Lower leg skin (tissue), 4 donors: ENCODE data around the gene YPEL5. TPM values are rescaled to one million over a fixed set of nuclear protein-coding genes. Genes with fewer than 3 reads are reported as not detected.

Experiments
- DNase-seq, 2 donors: peaks; one replicate each; pipeline ENCODE4 v3.0.0-alpha.2; 2019; ENCODE audit warnings: low spot score in 2 of 2
- H3K4me3 ChIP-seq: fragments of 200-600 bp; sonication (generic); 2 replicates; pipeline ENCODE4 v1.5.1; 2017; ENCODE audit warnings: mild to moderate bottlenecking, low read depth; ENCODE audit not compliant: poor library complexity, severe bottlenecking
- POLR2A ChIP-seq, 2 donors: fragments of 450-650 bp; IDR thresholded peaks; one replicate each; pipeline ENCODE4 v1.6.1; 2016 to 2017; ENCODE audit warnings: antibody characterized with exemption in 2 of 2, mild to moderate bottlenecking in 1 of 2, moderate library complexity in 1 of 2
- WGBS, 2 donors: methylation state at CpG; one replicate each; pipeline ENCODE4 v1.1.5; 2018; 5-methylcytosine and 5-hydroxymethylcytosine counted together
- intact Hi-C: fragments of 100-400 bp; cut with DNase I; formaldehyde crosslinking; loops from one replicate; pipeline ENCODE4 v1.15.0; 2023; ENCODE audit warnings: low total_unique reads
- total RNA-seq, 4 donors: library from RNA; depleted of rRNA; stranded (reverse); fragments of >200 nt; gene quantifications; one replicate each; pipeline ENCODE4 v1.1.0, GENCODE V29; 2016
- TF ChIP-seq, protein P1 (sequence below), 3 donors: fragments of 450-650 bp; IDR thresholded peaks; one replicate each; pipeline ENCODE4 v1.5.1; 2016; ENCODE audit warnings: antibody characterized with exemption in 3 of 3, mild to moderate bottlenecking in 3 of 3, moderate library complexity in 2 of 3

The YPEL5 gene
- total RNA-seq, 4 donors from 2014 or later = 75.3 to 108 (median 84.3) TPM

DNA sequence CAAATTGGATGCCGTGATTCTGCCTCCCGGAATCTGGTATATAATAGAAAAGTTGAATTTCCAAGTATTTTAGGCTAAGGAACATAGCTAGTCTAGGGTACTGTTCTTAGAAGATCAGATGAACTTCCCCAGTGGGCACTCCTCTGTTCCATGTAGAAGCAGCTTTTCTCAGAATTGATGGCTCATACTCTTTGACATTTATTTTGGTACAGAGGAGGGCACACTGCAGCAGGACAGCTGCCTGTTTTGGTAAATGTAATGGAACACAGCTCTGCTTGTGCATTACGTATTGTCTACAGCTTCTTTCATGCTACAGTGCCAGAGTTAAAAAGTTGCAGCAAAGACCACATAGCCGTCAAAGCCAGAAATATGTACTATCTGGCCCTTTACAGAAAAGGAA, 10.8 kb downstream of the YPEL5 start:
- no peak for DNase-seq
- WGBS, 2 donors = 79 to 82% methylated on average over 4 of the region's 4 CpGs
- TF ChIP-seq, protein P1, sequence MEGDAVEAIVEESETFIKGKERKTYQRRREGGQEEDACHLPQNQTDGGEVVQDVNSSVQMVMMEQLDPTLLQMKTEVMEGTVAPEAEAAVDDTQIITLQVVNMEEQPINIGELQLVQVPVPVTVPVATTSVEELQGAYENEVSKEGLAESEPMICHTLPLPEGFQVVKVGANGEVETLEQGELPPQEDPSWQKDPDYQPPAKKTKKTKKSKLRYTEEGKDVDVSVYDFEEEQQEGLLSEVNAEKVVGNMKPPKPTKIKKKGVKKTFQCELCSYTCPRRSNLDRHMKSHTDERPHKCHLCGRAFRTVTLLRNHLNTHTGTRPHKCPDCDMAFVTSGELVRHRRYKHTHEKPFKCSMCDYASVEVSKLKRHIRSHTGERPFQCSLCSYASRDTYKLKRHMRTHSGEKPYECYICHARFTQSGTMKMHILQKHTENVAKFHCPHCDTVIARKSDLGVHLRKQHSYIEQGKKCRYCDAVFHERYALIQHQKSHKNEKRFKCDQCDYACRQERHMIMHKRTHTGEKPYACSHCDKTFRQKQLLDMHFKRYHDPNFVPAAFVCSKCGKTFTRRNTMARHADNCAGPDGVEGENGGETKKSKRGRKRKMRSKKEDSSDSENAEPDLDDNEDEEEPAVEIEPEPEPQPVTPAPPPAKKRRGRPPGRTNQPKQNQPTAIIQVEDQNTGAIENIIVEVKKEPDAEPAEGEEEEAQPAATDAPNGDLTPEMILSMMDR (IDR thresholded peaks at IDR 0.05) = no peak
- no peak overlapping the region for H3K4me3 ChIP-seq
- intact Hi-C loops = no loop called here

DNA sequence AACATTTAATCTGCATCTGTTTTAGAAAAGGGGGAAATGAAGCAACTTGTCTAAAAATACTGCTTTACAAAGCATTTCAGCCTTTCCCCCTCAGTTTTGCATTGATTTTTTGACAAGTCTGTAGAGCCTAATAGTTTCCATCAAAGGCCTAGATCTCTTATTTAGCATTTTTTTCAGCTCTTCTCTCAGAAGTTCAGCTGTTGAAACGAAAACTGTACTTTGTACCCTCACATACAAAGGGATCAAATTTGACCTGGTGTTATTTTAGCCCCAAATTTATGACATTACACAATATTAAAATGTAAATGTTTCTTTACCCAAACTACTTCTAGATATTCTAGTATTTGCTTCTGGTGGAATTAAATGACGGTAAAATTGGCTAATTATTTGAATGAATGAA, 13.0 kb downstream of the YPEL5 start:
- intact Hi-C loops = no loop called here
- TF ChIP-seq, protein P1 (IDR thresholded peaks at IDR 0.05) = no peak
- TF ChIP-seq POLR2A (IDR thresholded peaks at IDR 0.05) = no peak
- no peak overlapping the region for H3K4me3 ChIP-seq
- no peak for DNase-seq
- 86 to 90% methylated on average over 2 of the region's 2 CpGs for WGBS, 2 donors

DNA sequence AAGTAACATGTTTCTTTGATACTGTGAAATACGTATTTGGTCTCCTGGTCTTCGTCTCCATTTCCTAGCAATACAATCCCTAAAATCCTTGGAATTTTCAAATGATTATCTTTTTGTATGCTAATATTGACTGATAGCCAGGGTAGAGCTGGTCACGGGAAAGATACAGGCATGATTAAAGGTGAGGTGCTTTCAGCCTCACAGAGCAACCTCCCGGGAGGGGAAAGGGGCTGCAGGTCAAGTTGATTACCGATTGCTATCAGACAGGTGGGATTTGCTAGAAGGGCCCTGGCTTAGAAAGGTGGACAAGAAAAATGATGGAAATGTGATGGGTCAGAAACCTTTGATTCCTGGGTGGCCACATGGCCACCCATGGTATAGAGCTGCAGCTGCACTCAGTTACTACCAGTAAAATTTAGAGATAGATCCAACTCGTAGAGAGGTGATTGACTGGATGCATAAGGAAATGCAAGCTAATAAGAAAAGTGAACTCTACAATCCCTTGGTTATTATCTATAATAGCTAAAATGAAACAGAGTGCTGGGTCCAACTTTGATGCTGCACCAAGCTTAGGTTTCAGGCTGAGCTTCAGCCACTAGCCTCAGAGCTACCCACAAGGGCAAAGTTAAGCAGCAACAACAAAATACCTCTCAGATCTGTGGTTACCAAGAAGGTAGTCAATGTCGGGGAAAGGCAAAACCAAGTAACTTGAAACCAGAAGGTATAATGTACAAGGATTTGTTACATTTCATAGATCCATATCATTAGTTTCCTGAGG, 15.3 kb downstream of the YPEL5 start:
- no peak for DNase-seq
- no peak overlapping the region for H3K4me3 ChIP-seq
- TF ChIP-seq POLR2A (IDR thresholded peaks at IDR 0.05) = no peak
- TF ChIP-seq, protein P1 (IDR thresholded peaks at IDR 0.05) = no peak
- 88 to 89% methylated on average over 7 of the region's 7 CpGs for WGBS, 2 donors
- intact Hi-C loops = no loop called here

DNA sequence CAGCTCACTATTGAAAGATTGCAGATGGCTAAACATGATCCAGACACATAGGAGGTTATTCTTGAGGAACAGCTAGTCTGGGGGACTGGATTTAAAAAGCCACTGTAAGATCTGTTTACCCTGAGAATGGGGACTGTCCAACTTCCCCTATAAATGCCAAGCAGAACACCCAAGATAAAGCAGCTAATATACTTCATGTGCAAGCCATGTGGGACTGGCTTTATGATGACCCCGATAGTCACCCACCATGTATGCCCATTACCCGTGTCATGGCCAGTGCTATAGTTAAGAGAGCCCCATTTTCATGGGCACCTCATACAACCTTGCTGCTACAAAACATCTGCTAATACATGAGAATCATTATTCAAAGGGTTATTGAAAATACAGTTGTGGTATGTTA, 16.0 kb downstream of the YPEL5 start:
- intact Hi-C loops = no loop called here
- no peak overlapping the region for H3K4me3 ChIP-seq
- no peak for DNase-seq
- TF ChIP-seq, protein P1 (IDR thresholded peaks at IDR 0.05) = no peak
- WGBS, 2 donors = 85 to 92% methylated on average over 2 of the region's 2 CpGs

DNA sequence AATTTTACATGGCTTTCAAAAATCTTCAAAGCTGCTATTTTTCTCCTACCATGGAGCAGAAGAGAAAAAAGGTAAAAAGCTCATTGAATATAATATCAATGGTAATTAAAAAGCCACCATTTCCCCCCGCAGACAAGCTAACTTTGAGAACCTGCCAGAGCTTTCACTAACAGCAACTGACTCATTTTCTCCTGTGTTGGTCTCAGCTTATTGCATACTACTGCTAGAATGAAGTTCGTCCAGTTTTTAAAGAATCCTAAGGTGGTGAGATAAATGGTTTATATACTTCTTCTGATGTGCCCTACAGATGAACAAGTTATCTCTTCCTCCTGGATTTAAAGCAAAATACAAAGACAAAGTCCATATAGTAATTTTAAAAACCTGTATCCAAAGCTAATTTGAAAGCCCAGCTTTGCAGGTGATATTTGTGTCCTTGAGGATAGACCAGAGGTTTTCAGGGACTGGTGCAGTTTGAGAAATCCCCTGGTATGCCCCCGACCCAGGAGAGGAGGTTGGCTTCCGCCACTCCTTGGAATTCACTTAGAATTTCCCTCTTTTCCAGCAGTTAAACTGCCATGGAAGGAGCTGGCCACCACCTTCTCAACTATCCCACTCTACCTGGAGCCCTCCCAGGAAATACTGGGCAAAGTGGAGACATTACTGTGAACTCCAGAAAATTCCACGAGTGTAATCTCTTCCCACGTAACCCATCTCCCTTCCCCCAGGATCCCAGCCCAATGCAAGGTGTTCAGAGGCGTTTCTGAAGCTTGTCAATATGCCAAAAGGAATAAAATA, 17.5 kb downstream of the YPEL5 start:
- TF ChIP-seq POLR2A (IDR thresholded peaks at IDR 0.05) = no peak
- TF ChIP-seq, protein P1 (IDR thresholded peaks at IDR 0.05) = no peak
- H3K4me3 ChIP-seq = no peak overlapping the region
- DNase-seq = no peak
- 24 to 26% methylated on average over 7 of the region's 7 CpGs for WGBS, 2 donors
- intact Hi-C loops = no loop called here
